HG03520 (cell line): ENCODE results near the gene ZER1.
"Not testable (repeated sequence)": the region's sequence is repeated elsewhere in the genome, so short reads cannot be mapped to it uniquely, and the experiment has no call there.

Experiments
- ATAC-seq: cut with Tn5 transposase; IDR thresholded peaks from one replicate; pipeline ENCODE4 v1.9.1; 2021; ENCODE audit warnings: mild to moderate bottlenecking, moderate library complexity; ENCODE audit not compliant: unreplicated experiment

ZER1 gene

DNA sequence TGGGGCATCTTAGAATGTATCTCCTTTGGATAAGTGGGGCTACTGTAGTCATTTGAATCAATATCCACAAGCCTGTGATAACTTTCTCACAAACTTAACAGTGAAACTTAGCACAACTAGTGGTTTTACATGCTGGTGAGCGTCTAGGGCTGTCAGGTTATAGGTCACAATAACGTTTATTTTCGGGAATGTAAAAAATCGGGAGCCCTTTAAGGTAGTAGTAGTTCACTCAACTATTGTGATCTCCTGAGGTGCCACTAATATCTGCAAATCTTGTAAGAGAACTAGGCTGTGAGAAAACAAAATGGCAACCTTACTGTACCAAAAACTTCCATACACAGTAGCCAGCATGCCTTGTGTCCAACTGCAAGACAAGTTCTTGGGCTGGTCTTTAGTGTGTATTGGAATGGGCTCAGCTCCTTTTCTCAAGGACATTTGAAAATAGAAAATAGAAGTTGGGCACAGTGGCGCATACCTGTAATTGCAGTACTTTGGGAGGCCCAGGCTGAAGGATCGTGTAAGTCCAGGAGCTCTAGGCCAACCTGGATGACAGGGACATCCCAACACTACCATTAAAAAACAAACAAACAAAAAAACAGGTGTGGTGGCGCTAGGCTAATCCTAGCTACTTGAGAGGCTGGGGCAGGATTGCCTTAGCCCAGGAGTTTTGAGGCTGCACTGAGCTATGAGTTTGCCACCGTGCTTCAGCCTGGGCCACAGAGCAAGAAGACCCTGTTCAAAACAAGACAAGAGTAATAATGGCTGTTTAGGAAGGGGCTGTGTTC is 74.6 kb downstream of the ZER1 start:
- ATAC-seq: no peak

DNA sequence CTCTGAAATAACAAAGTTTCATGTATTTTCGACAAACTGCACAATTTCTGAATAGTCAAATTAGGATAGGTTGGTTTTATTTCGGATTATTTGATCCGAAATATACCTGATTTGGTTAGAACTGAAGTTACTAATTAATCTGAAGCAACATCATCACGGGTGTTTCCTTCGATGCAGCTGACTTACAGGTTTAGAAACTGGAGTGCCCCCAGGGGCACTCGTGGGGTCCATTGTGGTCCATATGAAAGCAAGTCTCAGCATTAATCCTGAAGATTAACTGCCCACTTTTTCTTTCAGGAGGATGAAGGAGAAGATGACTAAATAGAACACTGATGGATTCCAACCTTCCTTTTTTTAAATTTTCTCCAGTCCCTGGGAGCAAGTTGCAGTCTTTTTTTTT is 77.4 kb downstream of the ZER1 start:
- ATAC-seq: no peak

DNA sequence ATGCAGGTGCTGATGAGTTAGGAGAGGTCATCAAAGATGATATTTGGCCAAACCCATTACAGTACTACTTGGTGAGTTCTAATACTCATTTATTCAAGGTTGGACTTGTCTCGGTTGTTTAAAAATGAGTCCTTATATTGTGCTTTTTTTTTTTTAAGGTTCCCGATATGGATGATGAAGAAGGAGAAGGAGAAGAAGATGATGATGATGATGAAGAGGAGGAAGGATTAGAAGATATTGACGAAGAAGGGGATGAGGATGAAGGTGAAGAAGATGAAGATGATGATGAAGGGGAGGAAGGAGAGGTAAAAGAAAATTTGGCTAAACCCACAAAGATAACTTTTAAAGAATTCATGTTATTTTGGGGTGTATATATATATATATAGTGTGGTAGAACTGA is 78.0 kb downstream of the ZER1 start:
- ATAC-seq: not testable (repeated sequence)

DNA sequence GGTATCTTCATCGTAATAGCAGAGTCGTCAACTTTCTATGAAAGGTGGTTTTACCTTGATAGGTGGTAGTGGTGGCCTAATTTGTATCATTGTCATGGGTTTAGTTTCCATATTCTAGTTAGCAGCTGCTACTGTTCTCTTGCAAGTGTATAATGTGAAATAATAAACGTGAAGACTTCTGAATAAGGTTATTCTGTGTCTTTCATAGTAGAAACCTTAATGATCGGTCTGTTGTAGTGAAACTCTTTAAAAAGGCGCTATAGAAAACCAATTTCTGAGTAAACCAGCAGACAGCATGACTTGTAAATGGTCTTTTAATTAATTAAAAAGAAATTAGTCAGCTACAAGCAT is 81.1 kb downstream of the ZER1 start:
- no peak for ATAC-seq

DNA sequence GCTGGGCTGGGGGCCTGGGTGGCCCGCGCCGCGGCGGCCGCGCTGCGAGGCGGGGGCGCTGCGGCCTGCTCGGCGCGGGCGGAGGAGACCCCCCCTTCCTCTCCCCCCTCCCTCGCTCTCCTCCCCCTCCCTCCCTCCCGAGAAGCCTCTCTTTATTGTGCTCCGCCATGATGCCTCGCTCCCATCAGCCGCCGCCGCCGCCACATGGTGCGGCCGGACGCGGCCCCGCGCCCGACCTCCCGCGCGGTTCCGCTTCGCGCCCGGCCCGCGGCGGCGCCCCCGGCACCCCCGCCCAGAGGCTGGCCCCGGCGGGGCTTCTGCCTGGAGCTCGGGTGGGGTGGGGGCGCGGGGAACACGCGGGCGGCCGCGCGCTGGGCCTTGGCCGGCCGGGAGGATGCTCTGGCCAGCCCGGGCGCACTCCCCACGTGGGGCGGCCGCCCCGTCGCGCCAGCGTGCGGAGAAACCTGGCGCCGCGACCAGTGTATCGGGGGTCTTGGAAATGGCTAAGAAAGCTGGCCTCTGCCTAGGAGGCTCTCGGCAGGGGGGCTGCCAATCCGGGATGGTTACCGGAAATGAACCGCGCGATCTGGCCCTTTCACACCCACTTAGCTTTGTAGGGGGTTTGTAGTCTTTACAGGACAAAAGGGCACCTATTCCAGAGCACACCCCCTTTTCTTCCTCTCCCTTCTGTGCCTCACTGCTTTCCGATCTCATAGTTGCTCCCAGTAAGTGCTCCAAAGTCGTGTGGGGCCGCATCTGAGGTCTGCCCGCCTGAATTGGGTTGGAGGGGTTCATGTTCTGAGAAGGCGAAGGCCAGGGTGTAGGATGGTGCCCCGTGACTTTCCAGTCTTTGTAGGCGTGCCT is 81.7 kb downstream of the ZER1 start:
- no peak for ATAC-seq

DNA sequence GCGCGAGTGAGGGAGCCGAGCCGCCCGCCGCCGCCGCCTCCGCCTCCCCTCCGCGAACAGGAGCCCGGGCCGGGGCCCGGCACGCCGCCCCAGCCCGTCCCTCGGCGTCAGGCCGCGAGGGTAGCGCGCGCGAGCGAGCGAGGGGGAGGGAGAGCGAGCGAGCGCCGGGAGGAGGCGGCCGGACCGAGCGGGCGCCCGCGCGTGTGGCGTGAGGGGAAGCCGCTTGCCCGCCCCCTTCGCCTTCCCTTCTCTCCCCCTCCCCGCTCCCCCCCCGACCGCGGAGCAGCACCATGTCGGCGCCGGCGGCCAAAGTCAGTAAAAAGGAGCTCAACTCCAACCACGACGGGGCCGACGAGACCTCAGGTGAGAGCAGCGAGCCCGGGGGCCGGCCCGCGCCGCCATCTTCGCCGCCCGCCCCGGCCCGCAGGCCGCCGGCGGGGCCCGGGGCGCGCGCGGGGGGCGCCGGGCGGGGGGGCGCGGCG is 82.4 kb downstream of the ZER1 start:
- ATAC-seq: peak; percentile 17

DNA sequence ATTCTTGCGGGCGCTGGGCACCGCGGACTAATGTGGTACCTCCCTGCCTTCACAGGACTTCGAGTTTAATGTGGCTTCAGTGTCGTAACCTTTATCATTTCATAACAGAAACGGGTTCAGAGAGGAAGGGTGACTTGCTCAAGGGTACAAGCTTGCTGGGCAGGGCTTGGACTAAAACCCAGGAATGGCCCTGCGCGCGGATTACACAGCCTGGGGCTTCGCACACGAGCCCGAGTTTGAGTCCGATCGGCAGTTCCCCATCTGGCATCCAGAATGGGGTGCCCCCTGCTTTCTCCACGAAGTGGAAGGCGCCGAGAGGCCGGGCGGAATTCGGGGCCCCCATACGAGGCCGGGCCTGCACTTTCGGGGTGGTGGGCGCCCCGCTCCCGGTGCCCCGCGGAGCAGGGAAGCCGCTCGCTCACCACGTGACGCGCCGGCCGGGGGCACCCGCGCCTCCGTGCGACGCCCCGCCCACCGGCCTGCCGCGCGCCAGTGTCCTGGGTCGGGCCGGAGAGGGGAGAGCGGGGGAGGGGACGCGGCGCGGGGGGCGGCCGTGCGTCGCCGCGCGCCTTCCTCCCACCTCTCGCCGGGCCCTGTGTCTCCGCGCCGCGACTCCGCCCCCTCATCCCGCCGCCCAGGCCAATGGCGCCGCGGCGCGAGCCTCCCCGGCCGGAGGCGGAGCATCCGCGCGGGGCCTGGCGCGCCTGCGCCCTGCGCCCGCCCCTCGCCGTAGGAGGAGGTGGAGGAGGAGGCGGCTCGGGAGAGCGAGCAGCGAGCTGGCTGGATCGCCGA is 83.0 kb downstream of the ZER1 start, which contains the start of gene SET:
TSS of gene SET (plus strand) at position 722 of the 792 bp plus-strand sequence. CDS start 361 bp downstream, outside the sequence.
- ATAC-seq: peak; percentile 61

DNA sequence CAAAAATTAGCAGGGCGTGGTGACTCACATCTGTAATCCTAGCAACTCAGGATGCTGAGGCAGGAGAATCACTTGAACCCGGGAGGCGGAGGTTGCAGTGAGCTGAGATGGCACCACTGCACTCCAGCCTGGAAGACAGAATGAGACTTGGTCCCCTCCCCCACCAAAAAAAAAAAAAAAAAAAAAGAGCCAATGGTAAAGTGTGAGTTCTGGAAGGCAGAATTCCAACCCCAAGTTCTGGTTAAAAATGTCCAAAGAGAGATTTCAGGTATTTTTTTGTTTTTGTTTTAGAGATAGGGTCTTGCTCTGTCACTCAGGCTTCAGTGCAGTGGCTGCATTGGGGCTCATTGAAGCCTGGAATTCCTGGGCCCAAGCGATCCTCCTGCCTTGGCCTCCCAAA is 84.3 kb downstream of the ZER1 start:
- no peak for ATAC-seq

DNA sequence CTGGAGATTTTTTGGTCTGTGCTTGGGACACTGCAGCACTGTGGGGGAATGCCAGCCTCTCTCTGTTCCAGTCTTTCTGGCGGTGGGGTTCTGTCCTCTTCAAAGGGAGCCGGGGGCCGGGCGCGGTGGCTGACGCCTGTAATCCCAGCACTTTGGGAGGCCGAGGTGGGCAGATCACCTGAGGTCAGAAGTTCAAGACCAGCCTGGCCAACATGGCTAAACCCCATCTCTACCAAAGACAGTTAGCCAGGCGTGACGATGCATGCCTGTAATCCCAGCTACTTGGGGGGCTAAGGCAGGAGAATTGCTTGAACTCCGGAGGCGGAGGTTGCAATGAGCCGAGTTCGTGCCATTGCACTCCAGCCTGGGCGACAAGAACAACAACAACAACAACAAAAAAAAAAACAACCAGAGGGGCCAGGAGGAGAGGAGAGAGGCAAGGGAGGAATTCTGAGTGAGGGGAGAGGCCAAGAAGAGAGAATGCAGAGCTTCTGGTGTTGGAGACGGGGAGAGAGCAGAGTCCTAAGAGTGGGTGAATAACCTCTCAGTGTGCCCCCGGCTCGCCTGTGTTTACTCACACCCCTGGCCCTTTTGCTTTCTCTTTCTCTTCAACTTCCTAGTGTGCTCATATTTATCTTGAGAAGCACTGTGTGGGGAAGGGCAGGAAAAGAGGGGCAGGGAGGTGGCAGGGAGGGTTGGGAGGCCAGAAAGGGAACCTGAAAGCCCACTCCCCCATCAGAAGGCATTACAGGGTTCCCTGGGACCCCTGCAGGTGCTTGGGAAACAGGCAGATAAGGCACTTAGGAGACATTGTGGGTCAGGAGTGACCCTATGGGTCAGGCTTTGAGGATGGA is 85.9 kb downstream of the ZER1 start:
- no peak for ATAC-seq

DNA sequence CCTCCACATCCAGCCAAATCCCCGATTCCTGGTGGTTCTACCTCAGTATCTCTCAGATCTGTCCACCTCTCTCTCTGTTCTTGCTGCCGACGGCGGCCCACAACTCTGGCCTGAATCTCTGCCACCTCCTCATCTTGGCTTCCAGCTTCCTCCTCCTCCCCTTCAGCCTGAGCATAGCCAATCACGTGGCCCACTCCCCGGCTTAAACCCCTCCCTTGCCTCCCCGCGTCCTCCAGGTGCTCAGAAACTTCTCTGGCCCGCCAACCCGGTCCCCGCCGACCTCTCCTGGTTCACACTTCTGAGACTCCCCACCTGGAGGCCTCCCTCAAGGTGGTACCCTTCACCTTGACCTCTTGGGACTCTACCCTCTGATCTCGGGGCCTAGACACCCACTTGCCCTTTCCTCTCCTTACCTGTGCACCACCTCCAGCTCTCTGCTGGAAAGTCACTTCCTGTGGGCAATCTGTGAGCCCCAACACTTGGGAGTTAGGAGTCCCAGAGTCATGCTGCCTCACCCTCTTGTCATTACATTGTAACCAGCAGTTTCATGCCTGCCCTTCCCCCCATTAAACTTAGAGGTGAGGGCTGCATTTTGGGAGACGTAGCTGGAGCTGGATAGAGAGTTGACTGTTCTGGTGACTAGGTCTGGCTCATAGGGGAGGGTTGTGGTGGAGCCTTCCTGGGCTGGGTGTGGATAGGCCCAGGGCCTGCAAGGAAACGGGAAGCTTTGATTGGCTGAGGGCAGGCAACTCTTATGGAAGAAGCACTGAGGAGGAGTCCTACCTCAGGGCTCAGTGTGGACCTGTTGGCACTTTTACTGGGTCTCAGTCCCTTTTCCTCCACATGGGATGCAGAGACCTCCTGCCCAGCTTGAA is 87.2 kb downstream of the ZER1 start:
- ATAC-seq: no peak

DNA sequence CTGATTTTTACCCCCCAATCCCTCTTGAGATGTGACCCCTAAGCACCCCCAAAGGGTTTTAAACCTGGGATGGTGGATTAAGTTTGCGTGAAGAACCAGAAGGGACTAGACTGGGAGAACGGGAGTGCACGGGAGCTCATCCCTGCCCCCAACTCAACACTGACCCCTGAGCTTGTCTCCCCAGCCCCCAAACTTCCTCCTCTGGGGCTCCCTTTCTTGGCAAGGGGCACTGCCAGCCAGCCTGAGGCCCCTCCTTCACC is 87.7 kb downstream of the ZER1 start:
- ATAC-seq: no peak

DNA sequence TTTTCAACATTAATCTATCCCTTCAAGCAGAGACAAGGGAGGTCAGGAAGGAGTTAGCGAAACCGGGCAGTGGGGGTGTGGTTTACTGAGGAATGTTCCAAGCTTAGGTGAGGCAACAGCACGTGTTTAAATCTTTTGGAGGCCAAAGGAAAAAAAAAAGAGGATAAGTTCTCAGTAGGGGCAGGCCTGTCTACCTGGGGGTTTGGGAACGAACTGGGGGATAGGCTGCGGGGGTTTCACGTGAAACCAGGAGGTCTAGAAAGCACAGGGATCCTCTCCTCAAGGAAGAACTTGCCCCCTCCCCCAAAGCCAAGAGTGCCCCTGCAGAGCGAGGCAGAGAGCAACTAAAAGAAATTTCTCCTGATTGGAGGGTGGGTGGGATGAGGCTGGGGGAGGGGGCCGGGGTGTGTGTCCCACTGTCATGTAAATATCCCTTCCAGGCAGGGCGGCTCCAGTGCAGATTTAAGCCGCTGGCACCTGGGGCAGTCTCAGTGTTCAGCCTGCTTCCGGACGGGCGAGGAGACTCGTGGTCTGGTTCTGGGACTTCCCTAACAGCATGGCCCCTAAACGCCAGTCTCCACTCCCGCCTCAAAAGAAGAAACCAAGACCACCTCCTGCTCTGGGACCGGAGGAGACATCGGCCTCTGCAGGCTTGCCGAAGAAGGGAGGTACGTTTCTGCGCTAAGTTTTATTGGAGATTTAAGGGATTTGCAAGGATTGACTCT is 88.2 kb downstream of the ZER1 start:
- ATAC-seq: no peak
